ENCODE measurements around the gene MAP3K15. TPM values are rescaled to one million over a fixed set of nuclear protein-coding genes. Genes with fewer than 3 reads are reported as not detected.
"Not testable (repeated sequence)": the region's sequence is repeated elsewhere in the genome, so short reads cannot be mapped to it uniquely, and the experiment has no call there.

The MAP3K15 gene
- total RNA-seq, 2 donors from 2014 or later = 0.70 to 0.83 TPM

GRCh38 chrX:19445772-19446171 lies 69.5 kb downstream of the MAP3K15 start:
- ATAC-seq (replicated peaks in 1 of 2); H3K4me1 Mint-ChIP-seq (ENCODE audit: low read depth); DNase-seq; H3K4me3 Mint-ChIP-seq; H3K27ac Mint-ChIP-seq; H3K9me3 Mint-ChIP-seq; H3K36me3 Mint-ChIP-seq (ENCODE audit: insufficient read depth in 2 of 2): not testable (repeated sequence)
- H3K27me3 Mint-ChIP-seq (ENCODE audit: low read depth) = peaks cover 22% of the 10 kb centered on the region

- Mint-ChIP-seq H3K9me3 (no peaks in the 10 kb centered on the region), H3K4me3 (no peak overlapping the region), H3K4me1 (ENCODE audit: low read depth) (no peaks in the 10 kb centered on the region), H3K27ac (no peak overlapping the region), H3K36me3 (ENCODE audit: insufficient read depth in 2 of 2) (no peaks in the 10 kb centered on the region), H3K27me3 (ENCODE audit: low read depth) (peaks cover 7% of the 10 kb centered on the region)
- DNase-seq (no peak), ATAC-seq (replicated peaks in 1 of 2) (no peak)
Observed at GRCh38 chrX:19443869-19444526, 71.3 kb downstream of the MAP3K15 start.

GRCh38 chrX:19440713-19441112 lies 74.6 kb downstream of the MAP3K15 start:
- H3K4me1 Mint-ChIP-seq (ENCODE audit: low read depth) = no peaks in the 10 kb centered on the region
- ATAC-seq (replicated peaks in 1 of 2) = no peak
- DNase-seq = no peak
- no peak overlapping the region for H3K4me3 Mint-ChIP-seq
- no peak overlapping the region for H3K27ac Mint-ChIP-seq
- peaks cover 0 to 4% of the 10 kb centered on the region in 2 donors for H3K36me3 Mint-ChIP-seq (ENCODE audit: insufficient read depth in 2 of 2)
- peaks cover 0 to 4% of the 10 kb centered on the region in 2 donors for H3K9me3 Mint-ChIP-seq
- peaks cover 16% of the 10 kb centered on the region for H3K27me3 Mint-ChIP-seq (ENCODE audit: low read depth)

GRCh38 chrX:19422661-19423060 lies 92.6 kb downstream of the MAP3K15 start:
- not testable (repeated sequence) for H3K36me3 Mint-ChIP-seq (ENCODE audit: insufficient read depth in 2 of 2); H3K27me3 Mint-ChIP-seq (ENCODE audit: low read depth); H3K9me3 Mint-ChIP-seq; DNase-seq; H3K4me1 Mint-ChIP-seq (ENCODE audit: low read depth); H3K27ac Mint-ChIP-seq; H3K4me3 Mint-ChIP-seq; ATAC-seq (replicated peaks in 1 of 2)

GRCh38 chrX:19410259-19410658 lies 105.0 kb downstream of the MAP3K15 start:
- H3K9me3 Mint-ChIP-seq = peaks cover 0 to 3% of the 10 kb centered on the region in 2 donors
- no peak for ATAC-seq (replicated peaks in 1 of 2)
- peaks cover 25% of the 10 kb centered on the region for H3K27me3 Mint-ChIP-seq (ENCODE audit: low read depth)
- H3K4me3 Mint-ChIP-seq = no peak overlapping the region
- no peak overlapping the region for H3K27ac Mint-ChIP-seq
- no peaks in the 10 kb centered on the region for H3K4me1 Mint-ChIP-seq (ENCODE audit: low read depth)
- DNase-seq = no peak
- H3K36me3 Mint-ChIP-seq (ENCODE audit: insufficient read depth in 2 of 2) = no peaks in the 10 kb centered on the region

GRCh38 chrX:19403696-19404095 lies 111.6 kb downstream of the MAP3K15 start:
- no peak overlapping the region for H3K27ac Mint-ChIP-seq
- ATAC-seq (replicated peaks in 1 of 2) = no peak

GRCh38 chrX:19392703-19393102 lies 122.6 kb downstream of the MAP3K15 start:
- H3K9me3 Mint-ChIP-seq = no peaks in the 10 kb centered on the region
- no peak overlapping the region for H3K27ac Mint-ChIP-seq
- H3K4me3 Mint-ChIP-seq = no peak overlapping the region
- no peaks in the 10 kb centered on the region for H3K4me1 Mint-ChIP-seq (ENCODE audit: low read depth)
- H3K27me3 Mint-ChIP-seq (ENCODE audit: low read depth) = no peaks in the 10 kb centered on the region
- DNase-seq (no peak), ATAC-seq (replicated peaks in 1 of 2) (no peak)
- no peaks in the 10 kb centered on the region for H3K36me3 Mint-ChIP-seq (ENCODE audit: insufficient read depth in 2 of 2)

More at GRCh38 chrX:19403696-19404095, 111.6 kb downstream of the MAP3K15 start:
- no peaks in the 10 kb centered on the region for H3K36me3 Mint-ChIP-seq (ENCODE audit: insufficient read depth in 2 of 2)
- H3K9me3 Mint-ChIP-seq = no peaks in the 10 kb centered on the region
- DNase-seq = no peak
- no peaks in the 10 kb centered on the region for H3K4me1 Mint-ChIP-seq (ENCODE audit: low read depth)
- no peak overlapping the region for H3K4me3 Mint-ChIP-seq
- H3K27me3 Mint-ChIP-seq (ENCODE audit: low read depth) = peaks cover 20% of the 10 kb centered on the region

- Mint-ChIP-seq H3K4me3 (no peak overlapping the region), H3K4me1 (ENCODE audit: low read depth) (no peaks in the 10 kb centered on the region), H3K9me3 (no peaks in the 10 kb centered on the region), H3K36me3 (ENCODE audit: insufficient read depth in 2 of 2) (no peaks in the 10 kb centered on the region), H3K27ac (no peak overlapping the region), H3K27me3 (ENCODE audit: low read depth) (no peaks in the 10 kb centered on the region)
- no peak for DNase-seq
- no peak for ATAC-seq (replicated peaks in 1 of 2)
Observed at GRCh38 chrX:19392078-19392477, 123.2 kb downstream of the MAP3K15 start.

GRCh38 chrX:19389227-19389845 lies 126.0 kb downstream of the MAP3K15 start:
- Mint-ChIP-seq H3K36me3 (ENCODE audit: insufficient read depth in 2 of 2) (no peaks in the 10 kb centered on the region), H3K27ac (no peak overlapping the region), H3K4me3 (no peak overlapping the region), H3K9me3 (no peaks in the 10 kb centered on the region), H3K27me3 (ENCODE audit: low read depth) (peaks cover under 1% of the 10 kb centered on the region), H3K4me1 (ENCODE audit: low read depth) (no peaks in the 10 kb centered on the region)
- no peak for DNase-seq
- ATAC-seq (replicated peaks in 1 of 2) = no peak

- H3K9me3 Mint-ChIP-seq = no peaks in the 10 kb centered on the region
- no peak for ATAC-seq (replicated peaks in 1 of 2)
- DNase-seq = no peak
- no peaks in the 10 kb centered on the region for H3K4me1 Mint-ChIP-seq (ENCODE audit: low read depth)
- H3K27ac Mint-ChIP-seq = no peak overlapping the region
- no peaks in the 10 kb centered on the region for H3K36me3 Mint-ChIP-seq (ENCODE audit: insufficient read depth in 2 of 2)
- H3K27me3 Mint-ChIP-seq (ENCODE audit: low read depth) = peaks cover 7% of the 10 kb centered on the region
- H3K4me3 Mint-ChIP-seq = no peak overlapping the region
Observed at GRCh38 chrX:19388741-19389140, 126.6 kb downstream of the MAP3K15 start.

- Mint-ChIP-seq H3K9me3 (no peaks in the 10 kb centered on the region), H3K36me3 (ENCODE audit: insufficient read depth in 2 of 2) (no peaks in the 10 kb centered on the region), H3K4me3 (no peak overlapping the region), H3K4me1 (ENCODE audit: low read depth) (no peaks in the 10 kb centered on the region), H3K27ac (no peak overlapping the region), H3K27me3 (ENCODE audit: low read depth) (peaks cover 7% of the 10 kb centered on the region)
- ATAC-seq (replicated peaks in 1 of 2) (no peak), DNase-seq (no peak)
Observed at GRCh38 chrX:19388064-19388679, 127.1 kb downstream of the MAP3K15 start.

GRCh38 chrX:19386679-19387078 lies 128.6 kb downstream of the MAP3K15 start:
- H3K27ac Mint-ChIP-seq = no peak overlapping the region
- no peak overlapping the region for H3K4me3 Mint-ChIP-seq
- peaks cover 7% of the 10 kb centered on the region for H3K27me3 Mint-ChIP-seq (ENCODE audit: low read depth)
- ATAC-seq (replicated peaks in 1 of 2) (no peak), DNase-seq (no peak)
- H3K4me1 Mint-ChIP-seq (ENCODE audit: low read depth) = no peaks in the 10 kb centered on the region
- H3K36me3 Mint-ChIP-seq (ENCODE audit: insufficient read depth in 2 of 2) = no peaks in the 10 kb centered on the region
- H3K9me3 Mint-ChIP-seq = no peaks in the 10 kb centered on the region

GRCh38 chrX:19382555-19383145 lies 132.7 kb downstream of the MAP3K15 start:
- Mint-ChIP-seq H3K4me3 (no peak overlapping the region), H3K4me1 (ENCODE audit: low read depth) (no peaks in the 10 kb centered on the region), H3K9me3 (no peaks in the 10 kb centered on the region), H3K27me3 (ENCODE audit: low read depth) (peaks cover 14% of the 10 kb centered on the region), H3K27ac (no peak overlapping the region), H3K36me3 (ENCODE audit: insufficient read depth in 2 of 2) (no peaks in the 10 kb centered on the region)
- peak; percentile 66 to 67 for ATAC-seq (replicated peaks in 1 of 2)
- peak; percentile 62 to 73 for DNase-seq

Measured in activated T-cell treated with anti-CD3 and anti-CD28 coated beads, Interleukin-2, amount 50 U/mL, for 72 hours (primary cell).